SIG-M5 treated with dmso at 0.1 percent for 504 hours (cell line): ENCODE results near the gene SAMHD1.
A peak's percentile ranks its signal among the peaks of the same experiment; 100 is the strongest.
"Not testable (repeated sequence)": the region's sequence is repeated elsewhere in the genome, so short reads cannot be mapped to it uniquely, and the experiment has no call there.

Source experiments
- DNase-seq: peaks from one replicate; lab custom pipeline; 2025; ENCODE audit not compliant: unreplicated experiment; lab: John Stamatoyannopoulos, UW

Gene SAMHD1

GRCh38 chr20:36951198-36951978 is at the start of gene SAMHD1:
SAMHD1 (minus strand) TSS chr20:36951708; CDS start chr20:36951643, 65 bp downstream.
- DNase-seq: peak; percentile 94

GRCh38 chr20:37000171-37000570 is 48.7 kb upstream of the SAMHD1 start:
- DNase-seq: not testable (repeated sequence)

DNA sequence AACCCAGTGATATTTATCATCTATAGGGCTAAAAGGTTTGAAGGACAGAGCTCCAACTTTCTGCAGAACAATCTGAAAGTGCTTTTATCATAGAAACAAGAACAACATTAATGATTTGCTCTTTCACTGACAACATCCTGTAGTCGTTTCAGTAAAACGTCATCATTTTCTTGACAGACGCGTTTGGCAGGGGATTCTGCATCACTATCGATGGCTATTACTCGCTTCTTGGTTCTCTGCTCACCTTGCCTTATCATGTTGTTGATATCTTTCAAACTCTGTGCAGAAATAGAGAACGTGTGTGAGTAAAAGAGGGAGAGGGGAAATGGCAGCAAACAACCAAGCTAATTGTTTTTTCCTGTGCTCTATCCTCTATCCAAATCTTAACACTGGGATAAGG is 47.1 kb upstream of the SAMHD1 start:
- DNase-seq: no peak

DNA sequence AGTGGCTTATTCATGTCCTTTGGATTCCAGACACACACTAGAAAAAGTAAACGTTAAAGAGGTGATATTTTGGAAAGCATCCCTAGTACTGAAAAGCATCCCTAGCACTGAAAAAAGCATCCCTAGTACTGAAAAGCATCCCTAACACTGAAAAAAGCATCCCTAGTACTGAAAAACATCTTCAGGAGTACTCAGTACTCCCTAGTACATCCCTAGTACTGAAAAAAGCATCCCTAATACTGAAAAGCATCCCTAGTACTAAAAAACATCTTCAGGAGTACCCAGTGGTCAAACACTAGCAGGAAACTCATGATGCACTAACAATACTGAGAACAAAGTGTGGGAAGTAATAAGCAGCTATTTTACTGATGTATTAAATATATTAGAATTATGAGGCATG is 45.6 kb upstream of the SAMHD1 start:
- no peak for DNase-seq

GRCh38 chr20:36994221-36994620 is 42.7 kb upstream of the SAMHD1 start:
- DNase-seq: not testable (repeated sequence)

- DNase-seq: no peak
Observed at GRCh38 chr20:36992802-36993334, 41.4 kb upstream of the SAMHD1 start.

- peak; percentile 18 for DNase-seq
Observed at GRCh38 chr20:36991703-36992102, 40.2 kb upstream of the SAMHD1 start.

DNA sequence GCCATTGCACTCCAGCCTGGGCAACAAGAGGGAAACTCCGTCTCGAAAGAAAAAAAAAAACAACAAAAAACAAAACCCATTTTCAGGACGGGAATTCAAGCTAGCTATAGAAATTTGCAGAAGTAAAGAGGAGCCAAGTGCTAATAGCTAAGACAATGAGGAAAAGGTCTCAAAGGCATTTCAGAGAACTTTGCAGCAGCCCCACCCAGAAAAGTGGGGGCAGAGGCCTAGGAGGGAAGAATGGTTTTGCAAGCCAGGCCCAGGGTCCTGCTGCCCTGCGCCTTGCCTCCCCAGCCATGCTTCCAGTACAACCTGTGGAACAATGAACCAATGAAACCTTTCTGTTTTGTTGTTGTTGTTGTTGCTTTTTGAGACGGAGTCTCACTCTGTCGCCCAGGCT is 38.3 kb upstream of the SAMHD1 start:
- peak; percentile 59 for DNase-seq

- DNase-seq: no peak
Observed at GRCh38 chr20:36988494-36988966, 37.0 kb upstream of the SAMHD1 start.

DNA sequence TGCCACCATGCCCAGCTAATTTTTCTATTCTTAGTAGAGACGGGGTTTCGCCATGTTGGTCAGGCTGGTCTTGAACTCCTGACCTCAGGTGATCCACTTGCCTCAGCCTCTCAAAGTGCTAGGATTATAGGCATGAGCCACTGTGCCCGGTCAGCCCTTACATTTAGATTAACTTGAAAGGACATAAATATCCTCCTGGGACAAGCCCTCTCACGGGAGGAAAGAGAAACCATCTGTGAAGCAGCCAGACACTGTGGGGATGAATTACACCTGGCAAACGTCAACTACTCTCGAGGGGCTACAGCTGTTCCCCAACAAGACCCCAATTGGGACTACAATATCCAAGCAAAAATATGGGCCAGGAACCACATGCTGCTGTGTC is 32.7 kb upstream of the SAMHD1 start:
- no peak for DNase-seq

DNA sequence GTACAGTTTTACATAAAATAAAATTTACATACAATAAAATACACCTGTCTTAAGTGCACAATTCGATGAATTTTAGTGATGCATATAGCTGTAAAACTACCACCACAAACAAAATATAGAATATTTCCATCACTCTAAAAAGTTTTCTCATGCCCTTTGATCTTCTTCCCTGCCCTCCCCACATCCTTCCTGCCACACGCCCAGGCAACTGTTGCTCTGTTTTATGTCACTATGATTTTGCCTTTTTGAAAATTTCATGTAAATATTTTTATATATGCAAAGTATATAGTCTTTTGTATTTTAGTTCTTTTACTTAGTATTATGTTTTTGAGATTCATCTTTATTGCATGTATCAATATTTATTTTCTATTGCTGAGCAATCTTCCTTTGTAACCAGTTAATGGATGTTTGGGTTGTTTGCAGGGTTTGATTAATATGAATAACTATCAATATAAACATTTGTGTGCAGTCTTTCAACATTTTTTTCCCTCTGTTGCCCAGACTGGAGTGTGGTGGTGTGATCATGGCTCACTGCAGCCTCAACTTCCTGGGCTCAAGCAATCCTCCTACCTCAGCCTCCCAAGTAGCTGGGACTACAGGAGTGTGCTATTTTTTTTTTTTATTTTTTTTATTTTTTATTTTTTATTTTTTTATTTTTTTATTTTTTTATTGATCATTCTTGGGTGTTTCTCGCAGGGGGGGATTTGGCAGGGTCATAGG is 23.8 kb upstream of the SAMHD1 start:
- DNase-seq: no peak

- DNase-seq: no peak
Observed at GRCh38 chr20:36974660-36975059, 23.2 kb upstream of the SAMHD1 start.

DNA sequence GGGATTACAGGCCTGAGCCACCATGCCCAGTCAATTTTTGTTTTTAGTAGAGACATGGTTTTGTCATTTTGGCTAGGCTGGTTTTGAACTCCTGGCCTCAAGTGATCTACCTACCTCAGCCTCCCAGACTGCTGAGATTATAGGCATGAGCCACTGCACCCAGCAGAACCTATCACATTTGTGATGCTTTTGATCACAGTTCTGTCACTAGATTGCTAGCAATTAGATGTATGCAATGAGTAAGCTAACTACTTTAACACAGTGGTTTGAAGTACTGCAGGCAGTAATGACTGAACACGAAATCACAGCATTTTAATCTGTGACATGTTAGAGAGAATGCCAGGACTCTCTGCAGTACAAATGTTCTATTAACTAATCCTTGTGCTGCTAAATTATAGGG is 19.6 kb upstream of the SAMHD1 start:
- no peak for DNase-seq

DNA sequence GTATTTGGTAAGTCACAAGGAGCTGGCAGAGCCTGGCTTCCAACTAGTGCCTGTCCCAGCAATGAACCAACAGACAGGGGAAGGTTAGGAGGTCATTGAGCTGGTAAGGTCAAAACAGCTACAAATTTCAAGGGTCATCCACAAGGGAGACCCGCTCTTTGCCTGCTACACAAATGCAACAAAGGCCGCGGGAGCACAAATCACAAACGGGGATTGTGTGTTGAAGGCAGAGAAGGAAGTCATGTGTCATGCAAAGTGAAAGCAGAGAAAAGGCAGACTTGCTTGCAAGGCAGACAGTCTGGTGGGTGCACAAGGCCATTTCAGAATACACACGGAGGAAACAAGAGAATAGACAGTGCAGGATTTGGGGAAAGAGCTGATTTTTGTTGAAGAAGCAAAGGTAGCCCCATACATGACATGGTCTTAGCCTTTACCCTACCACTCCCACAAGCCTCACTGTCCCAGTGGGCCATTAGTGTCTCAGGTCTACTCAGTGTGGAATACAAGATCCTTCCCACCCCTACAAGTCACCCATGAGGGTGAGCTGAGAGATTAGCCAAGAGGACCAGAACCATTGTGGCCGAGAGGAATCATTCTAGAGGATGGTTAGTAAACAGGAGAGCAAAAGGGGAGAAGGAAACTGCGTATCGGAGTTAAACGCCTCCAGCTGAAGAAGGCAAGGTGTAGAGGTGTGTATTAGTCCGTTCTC is 18.1 kb upstream of the SAMHD1 start:
- DNase-seq: no peak

GRCh38 chr20:36969051-36969450 is 17.5 kb upstream of the SAMHD1 start:
- DNase-seq: peak; percentile 19

DNA sequence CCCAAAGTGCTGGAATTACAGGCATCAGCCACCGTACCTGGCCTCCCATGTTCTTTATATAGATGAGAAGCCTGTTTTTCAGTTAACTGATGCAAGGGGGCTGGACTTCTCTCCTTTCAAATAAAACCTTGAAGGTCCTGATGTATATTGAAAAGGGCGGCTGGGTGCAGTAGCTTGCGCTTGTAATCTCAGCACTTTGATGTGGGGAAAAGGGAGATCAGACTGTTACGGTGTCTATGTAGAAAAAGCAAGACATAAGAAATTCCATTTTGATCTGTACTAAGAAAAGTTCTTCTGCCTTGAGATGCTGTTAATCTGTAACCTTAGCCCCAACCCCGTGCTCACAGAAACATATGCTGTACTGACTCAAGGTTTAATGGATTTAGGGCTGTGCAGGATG is 16.1 kb upstream of the SAMHD1 start:
- DNase-seq: no peak

DNA sequence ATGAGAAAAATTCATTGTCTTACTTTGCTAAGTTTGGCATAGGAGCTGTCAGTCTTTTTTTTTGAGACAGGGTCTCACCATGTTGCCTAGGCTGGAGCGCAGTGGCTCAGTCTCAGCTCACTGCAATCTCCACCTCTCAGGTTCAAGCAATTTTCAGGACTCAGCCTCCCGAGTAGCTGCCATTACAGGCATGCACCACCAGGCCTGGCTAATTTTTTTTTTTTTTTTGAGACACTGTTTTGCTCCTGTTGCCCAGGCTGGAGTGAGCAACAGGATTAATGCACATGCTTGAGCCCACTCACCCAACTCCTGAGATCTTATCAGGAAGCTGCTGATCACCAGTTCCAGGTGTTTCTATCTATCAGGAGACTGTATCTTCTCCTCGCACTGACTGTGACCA is 15.5 kb upstream of the SAMHD1 start:
- not testable (repeated sequence) for DNase-seq

DNA sequence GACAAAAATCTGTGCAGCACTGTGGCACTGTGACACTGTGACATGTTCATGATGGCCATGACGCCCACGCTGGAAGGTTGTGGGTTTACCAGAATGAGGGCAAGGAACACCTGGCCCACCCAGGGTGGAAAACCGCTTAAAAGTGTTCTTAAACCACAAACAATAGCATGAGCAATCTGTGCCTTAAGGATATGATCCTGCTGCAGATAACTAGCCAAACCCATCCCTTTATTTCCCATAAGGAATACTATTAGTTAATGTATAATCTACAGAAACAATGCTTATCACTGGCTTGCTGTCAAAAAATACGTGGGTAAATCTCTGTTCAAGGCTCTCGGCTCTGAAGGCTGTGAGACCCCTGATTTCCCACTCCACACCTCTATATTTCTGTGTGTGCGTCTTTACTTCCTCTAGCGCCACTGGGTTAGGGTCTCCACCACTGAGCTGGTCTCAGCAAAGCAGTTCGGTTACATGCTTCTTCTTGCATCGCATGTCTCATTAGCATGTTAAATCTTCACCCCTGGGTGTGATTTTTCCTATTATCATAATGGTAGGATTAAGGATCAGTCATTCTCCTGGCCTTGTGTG is 10.9 kb upstream of the SAMHD1 start:
- DNase-seq: not testable (repeated sequence)

DNA sequence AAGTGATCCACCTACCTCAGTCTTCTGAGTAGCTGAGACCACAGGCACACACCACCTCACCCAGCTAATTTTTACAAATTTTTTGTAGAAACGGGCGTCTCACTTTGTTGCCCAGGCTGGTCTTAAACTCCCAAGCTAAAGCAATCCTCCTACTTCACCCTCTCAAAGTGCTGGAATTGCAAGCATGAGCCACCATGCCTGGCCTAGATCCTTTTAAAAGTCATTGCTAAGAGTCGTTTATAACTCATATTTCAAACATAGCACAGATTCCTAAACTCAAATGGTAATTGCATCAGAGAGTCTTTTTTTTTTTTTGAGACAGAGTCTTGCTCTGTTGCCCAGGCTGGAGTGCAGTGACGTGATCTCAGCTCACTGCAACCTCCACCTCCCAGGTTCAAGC is 7.7 kb upstream of the SAMHD1 start:
- DNase-seq: no peak

DNA sequence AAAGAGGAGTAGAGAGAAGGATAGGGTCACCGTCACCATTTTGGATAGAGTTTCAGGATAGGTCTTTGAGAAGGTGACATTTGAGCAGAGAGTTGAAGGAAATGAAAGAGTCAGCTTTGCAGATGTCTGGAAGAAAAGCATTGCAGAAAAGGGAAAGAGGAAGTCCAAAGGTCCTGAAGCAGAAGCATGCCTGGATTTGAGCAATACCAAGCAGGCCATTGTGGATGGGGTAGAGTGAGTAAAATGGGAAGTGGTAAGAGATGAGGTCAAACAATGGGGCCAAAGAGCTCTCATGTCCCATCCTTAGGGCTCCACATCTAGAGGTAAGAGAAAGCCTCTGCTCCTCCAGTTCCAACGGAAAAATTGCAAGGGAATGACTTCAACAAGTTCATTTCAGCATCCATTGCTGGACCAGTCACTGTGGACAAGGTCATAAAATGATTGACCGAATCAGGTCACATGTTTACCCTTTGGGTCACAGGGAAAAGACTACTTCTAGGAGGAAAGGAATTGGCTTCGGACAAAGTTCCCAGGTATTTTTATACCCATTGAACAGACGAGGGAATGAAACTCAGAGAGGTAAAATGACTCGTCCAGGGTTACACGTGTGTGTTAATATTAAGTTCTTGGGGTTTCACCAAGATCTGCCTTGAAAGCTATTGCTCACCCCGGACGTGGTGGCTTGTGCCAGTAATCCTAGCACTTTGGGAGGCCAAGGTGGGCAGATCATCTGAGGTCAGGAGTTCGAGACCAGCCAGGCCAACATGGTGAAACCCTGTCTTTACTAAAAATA is 6.6 kb upstream of the SAMHD1 start:
- DNase-seq: peak; percentile 98
